ENCODE results near the gene CNKSR3.

- no peak for TF ChIP-seq CTCF (IDR thresholded peaks at IDR 0.05)
- no peak for TF ChIP-seq POLR2A (IDR thresholded peaks at IDR 0.05)
These were observed 25.8 kb upstream of the CNKSR3 start for GRCh38 chr6:154536255-154536654.

Data from thyroid gland (tissue), 4 donors.